Right cardiac atrium (tissue), 5 donors: ENCODE results near the gene TLCD5. TPM values are rescaled to one million over a fixed set of nuclear protein-coding genes. Genes with fewer than 3 reads are reported as not detected.

Experiments
- ATAC-seq, 2 donors: fragments of 200-7000 bp; cut with Tn5 transposase; one replicate each; pipeline versions ENCODE4 v1.8.0 to v1.9.1; 2020; ENCODE audit warnings: moderate library complexity in 2 of 2, mild to moderate bottlenecking in 1 of 2
- DNase-seq, 3 donors: peaks; one replicate each; pipeline ENCODE4 v3.0.0-alpha.2; 2020
- H3K27ac ChIP-seq: one replicate; pipeline ENCODE4 v1.5.1; 2013; ENCODE audit warnings: mild to moderate bottlenecking, low read length, control low read depth, moderate library complexity
- H3K27me3 ChIP-seq: one replicate; pipeline ENCODE4 v1.6.1; 2013; ENCODE audit not compliant: control insufficient read depth, insufficient read depth
- H3K4me1 ChIP-seq: one replicate; pipeline ENCODE4 v1.6.1; 2013; ENCODE audit warnings: low read length; ENCODE audit not compliant: control insufficient read depth, insufficient read depth
- H3K4me3 ChIP-seq: one replicate; pipeline ENCODE4 v1.5.1; 2013; ENCODE audit warnings: low read length, control low read depth
- H3K9me3 ChIP-seq: one replicate; pipeline ENCODE4 v1.6.1; 2013; ENCODE audit warnings: low read length; ENCODE audit not compliant: control insufficient read depth
- WGBS: extraction: QIAGEN DNeasy Blood & Tissue Kit; methylation state at CpG from one replicate; pipeline ENCODE4 v1.1.7; 2013; 5-methylcytosine and 5-hydroxymethylcytosine counted together
- intact Hi-C, 4 donors: fragments of 100-400 bp; cut with DNase I; formaldehyde crosslinking; loops; one replicate each; pipeline versions ENCODE4 v1.11.0 to v1.14.0; 2022 to 2023
- polyA plus RNA-seq: library from polyadenylated mRNA; stranded (reverse); fragments of 200-250 nt; gene quantifications from one replicate; pipeline ENCODE4 v1.2.3, GENCODE V29; 2013
- total RNA-seq, 4 donors: library from RNA; stranded (reverse); fragmentation: NEBNext Ultra II Directional; extraction: Animal tissue kit (Norgen Biotek cat#: 25700); gene quantifications; one replicate each; pipeline ENCODE4 v1.2.1, GENCODE V29; 2021
- donor health status: healthy with polysubstance abuse.
- donor health status: DM: no; HTN: yes; CAD: no.
- donor health status: DM: no; HTN: no; CAD: no.
- donor health status: DM: no; HTN: yes; CAD: no; lungs with severe emphysema.
- donor health status: DM: yes; HTN: yes; CAD: no.

The TLCD5 gene
- total and polyA plus RNA-seq, 5 donors: 7.5 to 21.3 (median 17.0) TPM

GRCh38 chr11:120337355-120338106 lies 12.4 kb downstream of the TLCD5 start:
- intact Hi-C loops: loop anchor here in 3 of 4 donors (5.0 to 10.0 kb wide), 3 partner anchors 95 to 157 kb away; no protein-coding TSS in a partner anchor
- DNase-seq (no peak), ATAC-seq (no peak)
- Histone ChIP-seq H3K27ac (peak overlapping the region; percentile 98), H3K9me3 (no peaks in the 10 kb centered on the region), H3K27me3 (no peaks in the 10 kb centered on the region), H3K4me3 (peak overlapping the region; percentile 94), H3K4me1 (no peaks in the 10 kb centered on the region)
- WGBS: 6% methylated on average over 18 of the region's 18 CpGs

- no peak overlapping the region for H3K27ac ChIP-seq
- DNase-seq (no peak), ATAC-seq (no peak)
- peak overlapping the region; percentile 94 for H3K4me3 ChIP-seq
- no peaks in the 10 kb centered on the region for H3K4me1 ChIP-seq
- H3K9me3 ChIP-seq: no peaks in the 10 kb centered on the region
- intact Hi-C loops: loop anchor here in 3 of 4 donors (5.0 to 10.0 kb wide), 3 partner anchors 94 to 156 kb away; no protein-coding TSS in a partner anchor
- H3K27me3 ChIP-seq: no peaks in the 10 kb centered on the region
- WGBS: 14% methylated on average over 7 of the region's 7 CpGs
These were observed 13.2 kb downstream of the TLCD5 start for GRCh38 chr11:120338107-120338933.

- intact Hi-C loops: loop anchor here in 3 of 4 donors (5.0 to 10.0 kb wide), 3 partner anchors 93 to 155 kb away; no protein-coding TSS in a partner anchor
- H3K4me1 ChIP-seq: peaks cover 4% of the 10 kb centered on the region
- peak overlapping the region; percentile 94 for H3K4me3 ChIP-seq
- H3K27me3 ChIP-seq: no peaks in the 10 kb centered on the region
- H3K9me3 ChIP-seq: no peaks in the 10 kb centered on the region
- DNase-seq (peak in 1 of 3 donors; percentile 67), ATAC-seq (peak; percentile 45 to 50)
- peak overlapping the region; percentile 85 for H3K27ac ChIP-seq
- 8% methylated on average over 6 of the region's 6 CpGs for WGBS
These were observed 14.3 kb downstream of the TLCD5 start for GRCh38 chr11:120339394-120339890.

GRCh38 chr11:120340529-120340928 lies 15.4 kb downstream of the TLCD5 start:
- Histone ChIP-seq H3K4me3 (no peak overlapping the region), H3K27me3 (no peaks in the 10 kb centered on the region), H3K4me1 (peaks cover 6% of the 10 kb centered on the region), H3K9me3 (no peaks in the 10 kb centered on the region), H3K27ac (no peak overlapping the region)
- intact Hi-C loops: loop anchor here in 2 of 4 donors (5.0 to 10.0 kb wide), 2 partner anchors 52 to 64 kb away; no protein-coding TSS in a partner anchor
- DNase-seq: no peak
- WGBS: 23% methylated on average over 2 of the region's 2 CpGs
- ATAC-seq: no peak

- Histone ChIP-seq H3K4me3 (no peak overlapping the region), H3K27ac (no peak overlapping the region), H3K27me3 (no peaks in the 10 kb centered on the region), H3K9me3 (no peaks in the 10 kb centered on the region), H3K4me1 (peaks cover 6% of the 10 kb centered on the region)
- ATAC-seq (no peak), DNase-seq (no peak)
- intact Hi-C loops: loop anchor here in 2 of 4 donors (5.0 to 10.0 kb wide), 2 partner anchors 50 to 63 kb away; no protein-coding TSS in a partner anchor
- WGBS: 32% methylated on average over 3 of the region's 3 CpGs
These were observed 17.1 kb downstream of the TLCD5 start for GRCh38 chr11:120342226-120342625.

GRCh38 chr11:120342678-120343077 lies 17.6 kb downstream of the TLCD5 start:
- Histone ChIP-seq H3K9me3 (no peaks in the 10 kb centered on the region), H3K27ac (no peak overlapping the region), H3K4me3 (no peak overlapping the region), H3K4me1 (peaks cover 6% of the 10 kb centered on the region), H3K27me3 (no peaks in the 10 kb centered on the region)
- ATAC-seq (no peak), DNase-seq (no peak)
- intact Hi-C loops: loop anchor here in 2 of 4 donors (5.0 to 10.0 kb wide), 2 partner anchors 50 to 62 kb away; no protein-coding TSS in a partner anchor
- 63% methylated on average over 3 of the region's 3 CpGs for WGBS

- H3K4me1 ChIP-seq: peaks cover 6% of the 10 kb centered on the region
- no peak for DNase-seq
- intact Hi-C loops: loop anchor here in 2 of 4 donors (5.0 to 10.0 kb wide), 2 partner anchors 49 to 61 kb away; no protein-coding TSS in a partner anchor
- no peaks in the 10 kb centered on the region for H3K27me3 ChIP-seq
- H3K27ac ChIP-seq: no peak overlapping the region
- no peaks in the 10 kb centered on the region for H3K9me3 ChIP-seq
- no peak for ATAC-seq
- WGBS: 60% methylated on average over 2 of the region's 2 CpGs
- H3K4me3 ChIP-seq: no peak overlapping the region
These were observed 18.3 kb downstream of the TLCD5 start for GRCh38 chr11:120343429-120343828.

- WGBS: 67% methylated on average over 1 of the region's 1 CpG
- ATAC-seq (no peak), DNase-seq (no peak)
- H3K27me3 ChIP-seq: no peaks in the 10 kb centered on the region
- no peak overlapping the region for H3K4me3 ChIP-seq
- H3K9me3 ChIP-seq: no peaks in the 10 kb centered on the region
- intact Hi-C loops: loop anchor here in 2 of 4 donors (5.0 to 10.0 kb wide), 2 partner anchors 48 to 60 kb away; no protein-coding TSS in a partner anchor
- H3K27ac ChIP-seq: peak overlapping the region; percentile 13
- H3K4me1 ChIP-seq: peaks cover 7% of the 10 kb centered on the region
These were observed 19.4 kb downstream of the TLCD5 start for GRCh38 chr11:120344302-120345004.

- Histone ChIP-seq H3K27ac (no peak overlapping the region), H3K9me3 (no peaks in the 10 kb centered on the region), H3K4me1 (peaks cover 10% of the 10 kb centered on the region), H3K4me3 (no peak overlapping the region), H3K27me3 (no peaks in the 10 kb centered on the region)
- intact Hi-C loops: loop anchor here in 1 of 4 donors (10.0 kb wide), 1 partner anchor 59 kb away; no protein-coding TSS in a partner anchor
- peak in 1 of 2 donors; percentile 37 for ATAC-seq
- DNase-seq: no peak
- 24% methylated on average over 1 of the region's 1 CpG for WGBS
These were observed 21.1 kb downstream of the TLCD5 start for GRCh38 chr11:120346233-120346632.

GRCh38 chr11:120350637-120351036 lies 25.5 kb downstream of the TLCD5 start:
- Histone ChIP-seq H3K27me3 (no peaks in the 10 kb centered on the region), H3K4me3 (no peak overlapping the region), H3K27ac (no peak overlapping the region), H3K4me1 (peaks cover 17% of the 10 kb centered on the region), H3K9me3 (no peaks in the 10 kb centered on the region)
- intact Hi-C loops: no loop called here
- ATAC-seq (no peak), DNase-seq (no peak)
